Vagina (tissue), 2 donors: Measurements from ENCODE around the gene USP17L11.
"Not testable (repeated sequence)": the region's sequence is repeated elsewhere in the genome, so short reads cannot be mapped to it uniquely, and the experiment has no call there.

Source experiments
- CTCF ChIP-seq, 3 experiments: fragments of 450-650 bp in 2 of 3; fragments of 200-600 bp in 1 of 3; sonication (generic) in 1 of 3; IDR thresholded peaks; one replicate each; pipeline ENCODE4 v1.5.1; 2017 to 2019; ENCODE audit warnings: antibody characterized with exemption in 3 of 3, mild to moderate bottlenecking in 2 of 3, moderate library complexity in 2 of 3
- POLR2A ChIP-seq, 2 donors: fragments of 450-650 bp; IDR thresholded peaks; one replicate each; pipeline ENCODE4 v1.6.1; 2017; ENCODE audit warnings: antibody characterized with exemption in 2 of 2, mild to moderate bottlenecking in 2 of 2, moderate library complexity in 2 of 2

DNA sequence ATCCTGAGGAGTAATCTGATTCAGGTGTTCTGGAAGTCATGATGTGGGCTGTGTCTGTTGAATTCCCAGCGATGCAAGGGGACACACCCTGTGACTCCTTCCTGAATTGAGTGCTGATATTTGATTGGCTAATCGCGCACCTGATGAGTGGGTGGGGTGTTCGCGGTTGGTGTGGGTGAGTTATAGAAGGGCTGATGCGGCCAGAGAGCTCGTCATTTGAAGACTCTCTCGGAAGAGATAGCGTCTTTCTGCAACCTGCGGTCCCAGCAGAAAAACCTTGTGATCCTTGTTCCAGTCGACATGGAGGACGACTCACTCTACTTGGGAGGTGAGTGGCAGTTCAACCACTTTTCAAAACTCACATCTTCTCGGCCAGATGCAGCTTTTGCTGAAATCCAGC lies 4.8 kb upstream of the USP17L11 start, which contains the start of gene USP17L10:
- TF ChIP-seq CTCF, POLR2A (IDR thresholded peaks at IDR 0.05): not testable (repeated sequence)
